NK-92 treated with Interleukin-12 subunit alpha and Interleukin-12 subunit beta, amount 100 ng/mL, for 24 hours (cell line): ENCODE data around the gene TBL1XR1.

Source experiments
- DNase-seq: peaks from one replicate; lab custom pipeline; 2025; lab: John Stamatoyannopoulos, UW

TBL1XR1 gene

DNA sequence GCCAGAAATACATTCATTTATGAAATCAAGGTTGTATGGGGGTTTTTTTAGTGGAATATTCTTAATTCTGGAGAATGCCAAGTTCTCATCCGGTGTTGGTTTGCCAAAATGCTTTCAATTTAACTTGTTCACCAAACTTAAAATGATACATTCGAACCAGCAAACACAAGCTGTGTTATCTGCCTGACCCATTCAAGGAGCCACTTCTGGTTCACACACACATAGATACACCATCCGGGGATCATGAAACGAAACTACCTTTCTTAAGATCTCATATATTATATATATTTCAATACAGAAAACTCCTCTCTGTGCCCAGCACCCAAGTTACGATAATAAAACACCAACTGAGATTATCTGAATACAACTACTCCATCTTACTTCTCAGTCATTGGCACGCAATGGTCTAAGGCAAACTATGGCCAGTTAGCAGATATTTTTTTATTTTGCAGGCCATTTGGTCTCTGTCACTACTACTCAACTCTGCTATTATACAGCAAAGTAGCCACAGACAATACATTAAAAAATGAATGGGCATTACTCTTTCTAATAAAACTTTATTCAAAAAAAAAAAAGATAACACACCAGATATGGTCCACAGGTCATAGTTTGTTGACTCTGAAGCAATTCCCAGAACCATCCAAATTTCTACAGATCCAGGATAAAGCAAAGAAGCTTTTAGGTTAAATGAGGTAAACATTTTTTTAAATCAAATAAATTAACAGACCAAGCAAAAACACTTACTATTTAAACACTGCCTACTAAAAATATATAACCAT is 89.6 kb downstream of the TBL1XR1 start:
- DNase-seq = no peak

DNA sequence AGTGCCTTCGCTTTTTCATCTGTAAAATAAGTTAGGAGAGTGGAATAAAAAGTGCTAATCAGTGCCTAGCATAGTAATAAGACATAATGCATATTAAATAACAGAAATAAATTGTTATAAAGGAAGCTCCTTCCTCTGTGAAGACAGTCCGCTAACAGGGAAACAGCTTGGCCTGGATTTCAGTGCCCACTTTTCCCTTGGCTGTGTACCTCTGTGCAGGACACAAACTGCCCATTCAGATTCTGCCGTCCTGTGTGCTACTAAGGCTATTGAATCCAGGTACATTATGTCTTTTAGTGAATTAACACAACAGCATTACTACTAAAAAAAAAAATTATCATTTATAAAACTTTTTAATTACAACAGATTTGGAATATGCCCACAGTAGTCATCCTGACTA is 90.7 kb downstream of the TBL1XR1 start:
- DNase-seq = no peak

DNA sequence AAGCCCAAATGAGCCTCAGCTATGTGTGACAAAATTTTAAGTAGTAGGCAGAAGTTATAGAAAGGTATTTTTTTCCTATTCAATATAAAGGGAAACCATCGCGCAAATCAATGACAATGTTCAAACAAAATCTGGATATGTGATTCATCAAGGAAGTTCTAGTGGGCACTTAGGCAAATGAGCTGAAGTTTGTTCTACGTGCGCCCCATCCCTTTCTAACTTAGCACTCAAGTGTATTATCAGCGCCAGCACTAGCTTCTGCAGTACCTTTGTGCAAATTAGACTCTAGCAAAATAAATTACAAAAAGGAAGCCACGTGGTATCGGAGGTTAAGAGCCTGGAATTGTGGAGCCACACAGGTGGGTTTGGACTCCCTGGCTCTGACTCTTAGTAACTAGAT is 91.1 kb downstream of the TBL1XR1 start:
- DNase-seq = no peak

DNA sequence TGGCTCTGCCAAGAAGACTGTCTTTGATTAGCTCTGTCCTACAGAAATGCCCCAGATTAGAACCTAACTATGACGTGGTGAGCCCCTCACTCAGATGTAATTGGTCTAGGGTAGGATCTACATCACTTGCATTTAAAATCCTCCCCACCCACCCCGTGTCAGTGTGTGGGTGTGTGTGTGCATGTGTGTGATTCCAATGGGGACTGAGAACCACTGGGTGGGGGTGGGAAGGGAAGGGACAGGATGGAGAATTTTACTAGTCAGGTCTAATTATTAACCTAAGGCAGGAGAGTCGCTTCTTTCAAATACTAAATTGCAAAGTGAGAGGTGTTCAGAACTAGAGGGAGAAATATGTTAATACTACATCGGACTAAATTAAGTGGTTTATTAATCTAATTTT is 91.7 kb downstream of the TBL1XR1 start:
- no peak for DNase-seq

DNA sequence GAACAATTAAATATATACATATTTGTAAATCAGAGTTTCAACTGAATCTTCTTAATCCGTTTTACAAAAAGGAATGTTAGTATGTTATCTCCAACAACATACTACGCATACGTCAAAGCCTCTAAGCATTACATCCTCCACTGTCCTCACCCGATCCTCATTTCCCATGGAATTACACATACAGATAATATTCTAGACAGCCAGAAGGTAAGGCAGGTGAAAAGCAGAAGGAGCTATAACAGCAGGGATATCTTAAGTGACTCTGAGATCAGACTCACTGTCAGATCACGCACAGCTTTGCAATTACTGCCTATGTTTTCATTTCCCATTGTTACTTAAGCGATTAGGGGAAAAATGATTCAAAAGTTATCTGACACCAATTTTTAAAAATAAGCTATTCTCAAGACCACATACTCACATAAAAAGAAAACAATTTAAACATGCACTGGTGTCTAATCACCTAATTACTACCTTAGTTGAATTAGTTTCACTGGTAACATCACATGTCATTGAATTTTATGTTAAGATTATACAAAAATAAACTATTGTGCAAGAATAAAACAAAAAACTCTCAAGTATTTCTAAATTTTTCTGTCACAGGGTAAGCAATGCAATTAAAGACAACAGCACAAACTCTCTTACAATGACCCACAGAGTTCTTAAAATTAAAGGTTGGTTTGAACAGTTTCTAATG is 92.8 kb downstream of the TBL1XR1 start:
- DNase-seq = no peak

DNA sequence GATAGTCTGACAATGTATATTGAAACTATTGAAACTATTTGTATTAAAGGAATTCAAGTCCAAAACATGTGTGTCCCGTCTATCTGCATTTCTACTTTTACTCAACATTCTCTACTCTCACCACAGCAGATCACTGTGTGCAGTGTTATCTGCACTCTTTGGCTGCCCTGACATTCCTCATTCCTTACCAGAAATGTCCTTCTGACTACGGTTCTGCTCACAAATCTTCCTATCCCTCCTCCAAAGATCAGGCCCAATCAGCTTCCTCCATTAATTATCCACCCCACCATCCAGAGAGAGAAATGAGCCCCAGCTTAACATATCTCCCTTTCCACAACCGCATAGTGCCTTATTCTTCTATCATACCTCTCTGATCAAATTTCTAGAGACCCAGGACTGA is 94.7 kb downstream of the TBL1XR1 start:
- DNase-seq = no peak

DNA sequence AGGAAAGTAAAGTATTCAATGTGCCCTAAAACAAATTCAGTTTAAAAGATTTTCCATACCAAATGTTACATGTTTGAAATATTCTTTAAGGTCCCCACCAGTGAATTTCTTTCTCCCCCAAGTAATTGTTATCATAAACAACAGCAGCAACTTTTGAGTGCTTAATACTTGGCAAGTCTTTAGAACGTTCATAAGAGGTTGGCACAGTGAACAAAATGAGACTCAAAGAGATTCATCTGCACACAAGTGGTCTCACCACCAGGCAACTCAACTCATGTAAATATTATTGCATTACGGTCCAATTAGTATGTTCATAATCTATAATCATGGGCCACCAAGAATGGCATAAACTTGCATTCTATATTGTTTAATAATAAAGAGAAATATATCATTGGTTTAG is 98.7 kb downstream of the TBL1XR1 start:
- no peak for DNase-seq

DNA sequence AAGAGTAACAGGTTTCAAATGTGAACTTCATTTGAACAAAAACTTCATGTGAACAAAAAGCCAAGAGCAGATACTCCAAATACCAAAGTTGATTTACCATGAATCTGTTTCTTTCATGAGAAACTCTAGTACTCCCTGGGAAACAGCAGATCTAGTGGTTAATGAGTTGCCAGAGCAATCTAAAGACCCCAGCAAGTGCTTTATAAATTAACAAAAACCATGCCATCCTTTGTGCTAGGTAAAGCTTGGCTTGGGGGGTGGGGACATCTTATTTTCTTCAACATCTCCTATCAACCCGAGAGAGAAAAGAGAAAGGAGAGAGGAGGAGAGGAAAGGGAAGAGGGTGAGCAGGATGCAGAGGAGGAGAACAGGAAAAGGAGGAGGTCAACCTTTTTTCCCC is 100.7 kb downstream of the TBL1XR1 start:
- no peak for DNase-seq

DNA sequence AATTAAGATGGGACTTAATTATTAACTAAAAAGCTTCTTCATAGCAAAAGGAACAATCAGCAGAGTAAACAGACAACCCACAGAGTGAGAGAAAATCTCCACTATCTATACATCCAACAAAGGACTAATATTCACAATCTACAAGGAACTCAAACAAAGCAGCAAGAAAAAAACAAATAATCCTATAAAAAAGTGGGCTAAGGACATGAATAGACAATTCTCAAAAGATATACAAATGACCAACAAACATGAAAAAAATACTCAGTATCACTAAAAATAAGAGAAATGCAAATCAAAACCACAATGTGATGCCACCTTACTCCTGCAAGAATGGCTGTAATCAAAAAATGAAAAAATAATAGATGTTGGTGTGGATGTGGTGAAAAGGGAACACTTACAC is 103.3 kb downstream of the TBL1XR1 start:
- no peak for DNase-seq

DNA sequence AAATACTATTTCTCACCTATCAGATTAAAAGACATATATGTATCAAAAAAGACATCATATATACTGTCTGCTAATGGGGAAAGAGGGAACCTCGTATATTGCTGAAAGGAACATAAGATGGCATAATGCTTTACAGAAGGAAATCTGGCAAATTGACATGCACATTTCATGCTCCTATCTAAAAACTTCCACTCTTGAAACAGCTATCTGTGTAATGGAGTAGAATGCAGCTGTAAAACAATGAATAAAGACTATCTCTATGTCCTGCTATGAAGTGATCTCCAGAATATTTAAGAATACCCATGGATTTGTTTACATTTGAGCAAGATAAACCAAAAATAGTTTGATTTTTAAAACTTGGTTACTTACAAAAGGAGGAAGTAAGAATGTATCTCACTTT is 107.4 kb downstream of the TBL1XR1 start:
- no peak for DNase-seq

DNA sequence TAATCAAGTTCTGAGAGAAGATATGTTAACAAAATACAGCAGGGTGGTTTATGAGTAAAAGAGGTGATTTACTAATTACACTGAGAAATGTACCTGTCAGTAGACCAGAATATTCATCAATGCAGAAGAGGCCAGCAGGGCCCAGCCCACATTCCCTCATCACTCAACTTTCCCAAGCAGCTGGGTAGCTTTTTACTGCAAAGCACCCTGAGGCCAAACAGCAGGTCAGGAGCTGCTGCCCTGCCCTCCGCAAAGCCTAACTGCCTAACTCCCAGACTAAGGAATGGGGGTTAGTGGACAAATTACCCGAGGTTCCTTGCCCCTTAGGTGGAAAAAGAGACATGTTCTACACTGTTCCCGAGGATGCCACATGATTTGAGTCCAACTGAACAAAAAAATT is 108.2 kb downstream of the TBL1XR1 start:
- no peak for DNase-seq

DNA sequence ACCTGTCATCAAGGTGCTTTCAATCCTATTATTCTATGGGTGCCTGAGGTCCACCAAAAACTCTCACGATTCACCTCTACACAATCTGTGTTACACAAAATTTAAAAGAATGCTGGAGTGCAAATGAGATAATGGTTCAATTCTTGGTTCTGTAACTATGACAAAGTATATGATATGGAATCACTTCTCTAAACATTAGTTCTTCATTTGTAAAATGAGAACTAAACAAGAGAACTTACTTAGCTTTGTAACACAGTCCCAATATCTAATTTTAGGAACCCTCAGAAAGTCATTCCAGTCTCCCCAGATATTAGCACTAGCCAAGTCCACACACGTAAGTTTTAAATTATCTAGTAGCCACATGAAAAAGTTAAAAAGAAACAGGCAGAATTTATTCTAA is 111.5 kb downstream of the TBL1XR1 start:
- no peak for DNase-seq

DNA sequence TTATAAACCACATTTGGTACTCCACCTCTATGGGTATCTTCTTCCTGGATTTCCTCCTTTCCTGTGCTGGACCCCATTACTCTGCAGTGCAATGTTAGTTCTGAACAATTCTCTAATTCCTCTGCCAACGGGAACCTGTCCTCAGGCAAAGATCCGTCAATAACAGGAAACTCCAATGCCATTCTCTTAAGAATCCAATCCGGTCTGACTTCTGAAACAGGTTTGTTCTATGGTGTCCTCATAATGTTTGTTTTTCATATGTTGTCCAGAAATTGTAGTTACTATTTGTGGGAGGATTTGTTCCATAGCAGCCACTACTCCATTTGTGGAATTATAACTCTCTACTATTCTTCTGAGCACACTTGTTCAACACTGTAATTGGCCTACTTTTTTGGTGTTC is 112.7 kb downstream of the TBL1XR1 start:
- no peak for DNase-seq

DNA sequence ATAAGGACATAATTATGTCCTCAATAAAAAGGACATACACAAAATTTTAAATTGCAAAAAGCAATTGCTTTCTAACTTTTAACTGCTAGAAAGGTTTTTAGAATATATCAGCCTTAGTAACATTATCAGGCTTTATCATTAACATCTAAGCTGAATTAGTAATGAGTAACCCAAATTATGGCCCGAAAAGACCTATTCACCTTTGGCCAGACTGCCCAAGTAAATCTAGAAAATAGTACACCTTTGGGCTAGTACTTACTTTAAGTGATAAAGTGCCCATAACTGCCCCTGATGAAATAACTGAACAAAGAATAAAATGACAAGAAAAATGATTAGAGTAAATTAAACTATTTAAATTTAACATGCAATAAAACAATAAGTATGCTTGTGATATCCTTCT is 117.2 kb downstream of the TBL1XR1 start:
- no peak for DNase-seq

DNA sequence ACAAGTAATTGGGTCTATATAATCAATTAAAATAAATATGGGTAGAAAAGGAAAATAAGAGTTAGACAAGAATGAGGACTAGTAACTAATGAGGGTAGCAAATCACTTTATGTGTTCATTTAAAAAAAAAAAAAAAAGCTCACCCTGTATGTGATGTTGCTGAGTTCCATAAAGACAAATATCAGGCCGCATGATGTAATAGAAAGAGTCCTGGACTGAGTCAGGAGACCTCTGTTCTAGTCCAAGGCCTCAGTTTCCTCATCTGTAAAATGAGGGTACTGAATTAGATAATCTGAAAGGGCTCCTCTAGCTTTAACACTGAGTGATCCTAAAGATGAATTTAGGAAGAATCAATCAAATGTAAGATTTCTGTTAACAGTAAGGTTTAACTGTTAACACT is 117.6 kb downstream of the TBL1XR1 start:
- no peak for DNase-seq

DNA sequence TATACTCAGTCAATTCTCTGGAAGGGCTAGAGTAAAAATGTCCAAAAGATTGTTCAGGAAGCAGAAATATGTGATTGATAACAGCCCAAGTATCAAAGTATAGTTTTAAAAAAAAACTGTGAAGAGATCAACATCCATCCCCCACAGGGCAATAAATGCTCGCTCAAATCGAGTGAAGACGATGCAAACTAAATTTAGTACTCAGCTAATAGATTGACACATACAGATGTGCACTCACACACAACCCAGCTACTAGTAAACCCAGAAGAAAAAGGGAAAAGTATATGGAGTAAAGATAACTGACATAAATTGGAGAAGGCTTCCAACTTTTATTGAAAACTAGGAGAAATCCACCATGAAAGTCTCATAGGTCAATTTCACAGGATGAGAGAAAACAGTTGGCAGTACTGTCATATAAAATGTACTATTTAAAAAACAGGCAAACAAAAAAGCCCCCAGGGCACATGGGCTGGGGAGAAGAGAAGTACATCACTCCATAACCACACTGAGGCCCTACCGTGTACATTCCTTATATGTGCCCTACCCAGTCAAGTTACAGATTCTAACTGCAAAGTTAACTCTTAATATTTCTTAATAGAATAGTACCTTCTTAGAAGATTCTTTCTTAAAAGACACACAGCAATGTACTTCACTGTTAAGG is 125.7 kb downstream of the TBL1XR1 start:
- DNase-seq = no peak

DNA sequence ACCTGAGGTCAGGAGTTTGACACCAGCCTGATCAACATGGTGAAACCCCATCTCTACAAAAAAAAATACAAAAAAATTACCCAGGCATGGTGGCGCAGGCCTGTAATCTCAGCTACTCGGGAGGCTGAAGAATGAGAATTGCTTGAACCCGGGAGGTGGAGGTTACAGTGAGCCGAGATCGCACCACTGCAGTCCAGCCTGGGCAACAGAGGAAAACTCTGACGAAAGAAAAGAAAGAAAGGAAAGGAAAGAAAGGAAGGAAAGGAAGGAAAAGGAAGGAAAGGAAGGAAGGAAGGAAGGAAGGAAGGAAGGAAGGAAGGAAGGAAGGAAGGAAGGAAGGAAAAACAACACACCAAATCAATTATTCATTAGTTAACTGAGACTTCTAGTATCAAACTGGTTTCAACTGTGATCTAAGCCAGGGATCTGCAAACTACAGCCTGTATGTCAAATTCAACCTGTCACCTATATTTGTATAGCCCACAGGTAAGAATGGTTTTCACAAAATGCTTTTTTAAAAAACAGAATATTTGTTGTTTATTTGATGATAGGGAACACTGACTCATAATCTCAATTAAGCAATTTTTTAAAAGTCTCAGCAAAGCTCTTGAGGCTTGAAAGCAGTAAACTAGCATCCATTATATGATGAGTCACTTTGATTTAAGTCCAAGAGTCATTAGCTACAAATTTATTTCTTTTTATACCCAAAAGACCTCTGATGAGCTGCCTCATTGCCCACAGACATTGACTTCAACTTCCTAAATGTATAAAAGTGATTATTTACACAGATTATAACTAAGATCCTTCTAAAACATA is 127.6 kb downstream of the TBL1XR1 start:
- no peak for DNase-seq

DNA sequence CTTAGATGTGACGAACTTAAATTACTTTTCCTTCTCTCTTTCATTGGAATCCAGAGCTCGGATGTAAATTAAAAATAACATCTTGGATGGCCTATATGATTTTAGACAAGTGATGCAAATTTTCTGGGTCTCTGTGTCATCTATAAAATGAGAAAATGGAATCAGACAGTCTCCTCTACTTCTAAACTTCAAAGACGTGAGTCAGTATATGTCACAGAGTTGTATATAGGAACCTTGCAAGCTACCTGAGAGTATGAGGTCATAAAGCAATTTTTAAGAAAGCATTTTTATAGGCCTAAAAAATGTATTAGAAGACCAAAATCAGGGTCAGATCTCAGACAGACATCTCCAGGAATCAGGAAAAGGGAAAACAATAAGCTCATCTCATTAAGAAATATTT is 128.3 kb downstream of the TBL1XR1 start:
- DNase-seq = no peak

DNA sequence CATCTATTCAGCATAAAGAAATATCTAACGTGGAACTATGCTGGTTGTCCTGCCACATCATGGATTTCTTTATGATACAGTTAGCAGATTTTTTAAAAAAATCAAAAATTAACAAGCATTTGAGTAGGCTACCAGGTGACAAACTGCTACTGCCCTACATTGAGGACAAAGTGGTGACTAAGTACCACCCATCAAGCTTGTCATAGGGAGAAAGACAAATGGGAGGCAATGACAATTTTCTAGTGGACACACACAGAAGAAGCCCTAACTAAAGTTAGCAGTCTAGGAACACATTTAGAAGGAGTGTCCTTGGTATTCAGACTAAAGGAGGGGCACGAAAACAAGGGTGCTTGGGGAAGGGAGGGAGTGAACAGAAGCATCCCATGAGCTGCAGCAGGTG is 131.2 kb downstream of the TBL1XR1 start:
- DNase-seq = no peak

DNA sequence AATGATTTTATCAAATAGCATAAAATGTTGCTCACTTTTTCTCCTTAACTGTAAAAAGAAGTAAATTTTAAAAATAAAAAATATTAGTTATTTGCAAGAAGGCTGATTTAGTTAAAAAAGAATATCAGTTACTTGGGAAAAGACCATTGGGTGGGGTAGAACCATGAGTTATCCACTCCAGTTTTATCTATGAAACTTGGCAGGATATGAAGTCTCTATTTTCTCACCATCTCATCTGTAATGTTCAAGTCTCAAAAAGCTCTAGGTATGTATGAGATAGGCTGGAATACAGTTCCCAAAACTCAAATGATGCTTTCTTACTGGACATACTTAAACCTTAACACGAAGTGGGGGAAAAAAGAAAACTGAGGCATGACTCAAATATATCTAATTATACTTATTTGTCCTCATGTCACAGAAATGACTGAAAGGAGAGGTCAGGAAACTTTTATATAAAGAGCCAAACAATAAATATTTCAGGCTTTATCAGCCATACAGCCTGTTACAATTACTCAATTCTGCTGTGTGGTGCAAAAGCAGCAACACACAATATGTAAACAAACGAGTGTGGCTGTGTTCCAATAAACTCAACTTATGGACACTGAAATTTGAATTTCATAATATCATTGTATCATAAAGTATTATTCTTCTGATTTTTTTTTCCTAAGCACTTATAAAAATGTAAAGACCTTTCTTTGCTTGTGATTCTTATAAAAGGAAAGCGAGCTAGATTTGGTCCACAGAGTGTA is 131.8 kb downstream of the TBL1XR1 start:
- no peak for DNase-seq

DNA sequence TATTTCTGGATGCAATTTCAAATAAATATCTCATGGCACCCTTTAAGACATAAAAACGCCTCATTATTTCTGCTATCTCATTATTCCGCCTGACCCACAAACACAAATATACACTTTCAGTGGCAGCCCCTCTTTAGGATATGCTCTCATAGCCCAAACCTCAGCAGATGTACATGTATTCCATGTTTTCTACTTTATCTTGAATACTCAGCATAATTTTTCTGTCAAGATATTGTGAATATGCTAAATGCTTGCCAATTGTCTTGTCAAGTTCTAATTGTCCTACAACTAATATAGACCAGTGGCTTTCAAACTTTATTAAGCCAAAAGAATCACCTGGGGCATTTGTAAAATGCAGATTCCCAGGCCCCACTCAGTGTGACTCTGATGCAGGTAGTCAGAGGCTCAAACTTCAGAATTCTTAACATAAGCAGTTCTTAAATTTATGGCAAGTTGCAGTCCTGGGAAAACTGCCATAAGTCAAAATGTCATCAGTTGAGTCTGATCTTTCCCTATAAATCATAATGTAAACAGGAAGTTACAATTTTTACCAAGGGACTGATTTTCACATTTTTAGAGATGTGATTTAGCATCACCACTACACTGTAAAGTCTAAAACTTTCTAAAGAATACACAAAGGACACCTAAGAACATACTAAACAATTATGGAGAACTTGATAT is 135.1 kb downstream of the TBL1XR1 start:
- no peak for DNase-seq
